BE2C (cell line): ENCODE results near the gene TTLL4.

Source experiments
- DNase-seq: peaks from one replicate; pipeline ENCODE4 v3.0.0-alpha.2; 2020
- H3K27me3 ChIP-seq: fragments of 250-450 bp; sonication (Bioruptor Pico); 2 replicates; pipeline ENCODE4 v1.5.1; 2020; ENCODE audit warnings: mild to moderate bottlenecking
- H3K36me3 ChIP-seq: fragments of 250-450 bp; sonication (Bioruptor Pico); 2 replicates; pipeline ENCODE4 v1.5.1; 2020; ENCODE audit warnings: mild to moderate bottlenecking
- H3K4me1 ChIP-seq: fragments of 250-450 bp; sonication (Bioruptor Pico); 2 replicates; pipeline ENCODE4 v1.5.1; 2020
- H3K4me3 ChIP-seq: 2 replicates; pipeline ENCODE4 v1.5.1; 2011; ENCODE audit warnings: low read depth, low read length
- H3K9me3 ChIP-seq: fragments of 250-450 bp; sonication (Bioruptor Pico); 2 replicates; pipeline ENCODE4 v1.5.1; 2020
- CTCF ChIP-seq: IDR thresholded peaks from 2 replicates; pipeline ENCODE4 v1.5.1; 2012; ENCODE audit warnings: mild to moderate bottlenecking, low read depth, low read length

Gene TTLL4

GRCh38 chr2:218718058-218718457, 7.4 kb downstream of the TTLL4 start:
- TF ChIP-seq CTCF, result no peak

GRCh38 chr2:218719457-218719856, 8.8 kb downstream of the TTLL4 start:
- peaks cover 4% of the 10 kb centered on the region for H3K4me1 ChIP-seq

More at GRCh38 chr2:218718058-218718457, 7.4 kb downstream of the TTLL4 start:
- H3K27me3 ChIP-seq, result no peaks in the 10 kb centered on the region
- peaks cover 11% of the 10 kb centered on the region for H3K36me3 ChIP-seq
- DNase-seq, result peak; percentile 40
- no peaks in the 10 kb centered on the region for H3K9me3 ChIP-seq
- peaks cover 4% of the 10 kb centered on the region for H3K4me1 ChIP-seq
- H3K4me3 ChIP-seq, result no peak overlapping the region

GRCh38 chr2:218720048-218721041, 9.7 kb downstream of the TTLL4 start:
- TF ChIP-seq CTCF, result no peak
- H3K4me1 ChIP-seq, result peaks cover 4% of the 10 kb centered on the region
- no peak for DNase-seq
- H3K36me3 ChIP-seq, result peaks cover 7% of the 10 kb centered on the region
- no peaks in the 10 kb centered on the region for H3K27me3 ChIP-seq
- no peaks in the 10 kb centered on the region for H3K9me3 ChIP-seq
- no peak overlapping the region for H3K4me3 ChIP-seq

More at GRCh38 chr2:218719457-218719856, 8.8 kb downstream of the TTLL4 start:
- TF ChIP-seq CTCF, result no peak
- no peak for DNase-seq
- Histone ChIP-seq H3K27me3 (no peaks in the 10 kb centered on the region), H3K36me3 (peaks cover 8% of the 10 kb centered on the region), H3K9me3 (no peaks in the 10 kb centered on the region), H3K4me3 (no peak overlapping the region)

GRCh38 chr2:218721488-218721887, 10.9 kb downstream of the TTLL4 start:
- TF ChIP-seq CTCF, result no peak
- no peaks in the 10 kb centered on the region for H3K27me3 ChIP-seq
- H3K9me3 ChIP-seq, result no peaks in the 10 kb centered on the region
- no peak overlapping the region for H3K4me3 ChIP-seq
- peaks cover 4% of the 10 kb centered on the region for H3K4me1 ChIP-seq
- H3K36me3 ChIP-seq, result no peaks in the 10 kb centered on the region; the same call in 1 of the 2 replicates
- DNase-seq, result no peak

- no peaks in the 10 kb centered on the region; the same call in 1 of the 2 replicates for H3K36me3 ChIP-seq
- H3K4me3 ChIP-seq, result no peak overlapping the region
- peaks cover 4% of the 10 kb centered on the region for H3K4me1 ChIP-seq
- TF ChIP-seq CTCF, result no peak
- H3K27me3 ChIP-seq, result no peaks in the 10 kb centered on the region
- no peak for DNase-seq
- H3K9me3 ChIP-seq, result no peaks in the 10 kb centered on the region
Measured at GRCh38 chr2:218721934-218722333, 11.3 kb downstream of the TTLL4 start.

- Histone ChIP-seq H3K9me3 (no peaks in the 10 kb centered on the region), H3K4me3 (no peak overlapping the region), H3K4me1 (peaks cover 4% of the 10 kb centered on the region), H3K36me3 (no peaks in the 10 kb centered on the region; the same call in 1 of the 2 replicates), H3K27me3 (no peaks in the 10 kb centered on the region)
- no peak for DNase-seq
- TF ChIP-seq CTCF, result no peak
Measured at GRCh38 chr2:218722419-218722818, 11.8 kb downstream of the TTLL4 start.
